ENCODE measurements around the gene USP20.

The USP20 gene

DNA sequence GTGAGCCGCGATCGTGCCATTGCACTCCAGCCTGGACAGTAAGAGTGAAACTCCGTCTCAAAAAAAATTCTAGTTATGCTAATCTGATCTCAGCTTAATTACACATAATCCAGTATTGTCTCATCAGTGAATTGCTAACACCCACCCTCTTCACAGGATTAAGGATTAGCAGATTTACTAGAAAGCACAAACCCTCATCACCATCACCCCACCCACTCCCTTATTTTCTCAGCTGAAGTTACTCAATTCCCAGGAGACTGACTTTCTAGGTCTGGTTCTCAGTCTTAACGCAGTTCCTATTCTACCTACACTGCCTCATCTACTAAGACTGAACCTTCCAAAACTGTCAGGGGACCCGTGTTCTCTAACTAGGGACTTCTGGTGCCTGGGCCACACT lies 23.3 kb upstream of the USP20 start:
- Histone ChIP-seq H3K9me3 (ENCODE audit: control insufficient read depth, insufficient read depth, low read depth, low read length) (no peaks in the 10 kb centered on the region), H3K4me3 (ENCODE audit: low read depth, low read length) (no peak overlapping the region), H3K36me3 (ENCODE audit: control insufficient read depth in 2 of 2, insufficient read depth in 1 of 2, low read length in 2 of 2) (peaks cover 9 to 90% of the 10 kb centered on the region in 2 experiments; a peak in 2 of 3 replicates), H3K27ac (ENCODE audit: extremely low read depth, low read depth, low read length) (no peak overlapping the region), H3K4me1 (ENCODE audit: control insufficient read depth, insufficient read depth, low read length) (no peaks in the 10 kb centered on the region)
- ChIA-PET POLR2A (interaction anchor here (0.5 to 3.0 kb wide), 5 partner anchors 8 to 606 kb away, joined by 3 to 12 read pairs (median 6); partner anchors contain the start of genes C9orf78, TOR1A and USP20), CTCF (interaction anchor here (0.6 to 1.4 kb wide), 4 partner anchors 21 to 1115 kb away, joined by 3 to 4 read pairs (median 3); no protein-coding TSS in a partner anchor)
- TF ChIP-seq ZSCAN23 (tag by site-specific recombination; IDR thresholded peaks at IDR 0.05), result no peak
- peak; percentile 38 for TF ChIP-seq ZFHX2 (tag by site-specific recombination; conservative IDR thresholded peaks at IDR 0.05)
- no peak for TF ChIP-seq ZSCAN16 (tag by site-specific recombination; IDR thresholded peaks at IDR 0.05)
- no peak for TF ChIP-seq ZNF175 (tag by site-specific recombination; IDR thresholded peaks at IDR 0.05)
- no peak for TF ChIP-seq ZNF792 (tag by site-specific recombination; IDR thresholded peaks at IDR 0.05)
- 0 out of 2 replicates have a peak, but pooled peaks have one; percentile 16 for TF ChIP-seq ZNF600 (tag by site-specific recombination; IDR thresholded peaks at IDR 0.05)
- TF ChIP-seq, protein P1, sequence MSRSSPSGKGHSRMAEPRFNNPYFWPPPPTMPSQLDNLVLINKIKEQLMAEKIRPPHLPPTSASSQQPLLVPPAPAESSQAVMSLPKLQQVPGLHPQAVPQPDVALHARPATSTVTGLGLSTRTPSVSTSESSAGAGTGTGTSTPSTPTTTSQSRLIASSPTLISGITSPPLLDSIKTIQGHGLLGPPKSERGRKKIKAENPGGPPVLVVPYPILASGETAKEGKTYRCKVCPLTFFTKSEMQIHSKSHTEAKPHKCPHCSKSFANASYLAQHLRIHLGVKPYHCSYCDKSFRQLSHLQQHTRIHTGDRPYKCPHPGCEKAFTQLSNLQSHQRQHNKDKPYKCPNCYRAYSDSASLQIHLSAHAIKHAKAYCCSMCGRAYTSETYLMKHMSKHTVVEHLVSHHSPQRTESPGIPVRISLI (tag by site-specific recombination; IDR thresholded peaks at IDR 0.05), result no peak
- no peak for TF ChIP-seq ZBTB17 (tag by site-specific recombination; IDR thresholded peaks at IDR 0.05)
- TF ChIP-seq ZNF624 (tag by site-specific recombination; IDR thresholded peaks at IDR 0.05), result no peak
- no peak for TF ChIP-seq ZBTB1 (tag by site-specific recombination; IDR thresholded peaks at IDR 0.05)
- no peak for TF ChIP-seq ZNF621 (tag by site-specific recombination; IDR thresholded peaks at IDR 0.05)
- no peak for TF ChIP-seq ZNF561 (tag by site-specific recombination; IDR thresholded peaks at IDR 0.05; ENCODE audit: borderline replicate concordance)
- TF ChIP-seq, protein P2, sequence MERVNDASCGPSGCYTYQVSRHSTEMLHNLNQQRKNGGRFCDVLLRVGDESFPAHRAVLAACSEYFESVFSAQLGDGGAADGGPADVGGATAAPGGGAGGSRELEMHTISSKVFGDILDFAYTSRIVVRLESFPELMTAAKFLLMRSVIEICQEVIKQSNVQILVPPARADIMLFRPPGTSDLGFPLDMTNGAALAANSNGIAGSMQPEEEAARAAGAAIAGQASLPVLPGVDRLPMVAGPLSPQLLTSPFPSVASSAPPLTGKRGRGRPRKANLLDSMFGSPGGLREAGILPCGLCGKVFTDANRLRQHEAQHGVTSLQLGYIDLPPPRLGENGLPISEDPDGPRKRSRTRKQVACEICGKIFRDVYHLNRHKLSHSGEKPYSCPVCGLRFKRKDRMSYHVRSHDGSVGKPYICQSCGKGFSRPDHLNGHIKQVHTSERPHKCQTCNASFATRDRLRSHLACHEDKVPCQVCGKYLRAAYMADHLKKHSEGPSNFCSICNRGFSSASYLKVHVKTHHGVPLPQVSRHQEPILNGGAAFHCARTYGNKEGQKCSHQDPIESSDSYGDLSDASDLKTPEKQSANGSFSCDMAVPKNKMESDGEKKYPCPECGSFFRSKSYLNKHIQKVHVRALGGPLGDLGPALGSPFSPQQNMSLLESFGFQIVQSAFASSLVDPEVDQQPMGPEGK (tag by site-specific recombination; IDR thresholded peaks at IDR 0.05), result no peak
- TF ChIP-seq, protein P3, sequence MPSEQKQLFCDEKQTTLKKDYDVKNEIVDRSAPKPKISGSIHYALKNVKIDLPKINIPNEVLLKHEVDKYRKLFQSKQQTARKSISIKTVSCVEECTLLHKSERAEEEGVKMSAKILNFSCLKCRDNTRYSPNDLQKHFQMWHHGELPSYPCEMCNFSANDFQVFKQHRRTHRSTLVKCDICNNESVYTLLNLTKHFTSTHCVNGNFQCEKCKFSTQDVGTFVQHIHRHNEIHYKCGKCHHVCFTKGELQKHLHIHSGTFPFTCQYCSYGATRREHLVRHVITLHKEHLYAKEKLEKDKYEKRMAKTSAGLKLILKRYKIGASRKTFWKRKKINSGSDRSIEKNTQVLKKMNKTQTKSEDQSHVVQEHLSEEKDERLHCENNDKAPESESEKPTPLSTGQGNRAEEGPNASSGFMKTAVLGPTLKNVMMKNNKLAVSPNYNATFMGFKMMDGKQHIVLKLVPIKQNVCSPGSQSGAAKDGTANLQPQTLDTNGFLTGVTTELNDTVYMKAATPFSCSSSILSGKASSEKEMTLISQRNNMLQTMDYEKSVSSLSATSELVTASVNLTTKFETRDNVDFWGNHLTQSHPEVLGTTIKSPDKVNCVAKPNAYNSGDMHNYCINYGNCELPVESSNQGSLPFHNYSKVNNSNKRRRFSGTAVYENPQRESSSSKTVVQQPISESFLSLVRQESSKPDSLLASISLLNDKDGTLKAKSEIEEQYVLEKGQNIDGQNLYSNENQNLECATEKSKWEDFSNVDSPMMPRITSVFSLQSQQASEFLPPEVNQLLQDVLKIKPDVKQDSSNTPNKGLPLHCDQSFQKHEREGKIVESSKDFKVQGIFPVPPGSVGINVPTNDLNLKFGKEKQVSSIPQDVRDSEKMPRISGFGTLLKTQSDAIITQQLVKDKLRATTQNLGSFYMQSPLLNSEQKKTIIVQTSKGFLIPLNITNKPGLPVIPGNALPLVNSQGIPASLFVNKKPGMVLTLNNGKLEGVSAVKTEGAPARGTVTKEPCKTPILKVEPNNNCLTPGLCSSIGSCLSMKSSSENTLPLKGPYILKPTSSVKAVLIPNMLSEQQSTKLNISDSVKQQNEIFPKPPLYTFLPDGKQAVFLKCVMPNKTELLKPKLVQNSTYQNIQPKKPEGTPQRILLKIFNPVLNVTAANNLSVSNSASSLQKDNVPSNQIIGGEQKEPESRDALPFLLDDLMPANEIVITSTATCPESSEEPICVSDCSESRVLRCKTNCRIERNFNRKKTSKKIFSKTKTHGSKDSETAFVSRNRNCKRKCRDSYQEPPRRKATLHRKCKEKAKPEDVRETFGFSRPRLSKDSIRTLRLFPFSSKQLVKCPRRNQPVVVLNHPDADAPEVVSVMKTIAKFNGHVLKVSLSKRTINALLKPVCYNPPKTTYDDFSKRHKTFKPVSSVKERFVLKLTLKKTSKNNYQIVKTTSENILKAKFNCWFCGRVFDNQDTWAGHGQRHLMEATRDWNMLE (tag by site-specific recombination; conservative IDR thresholded peaks at IDR 0.05; ENCODE audit: low read depth), result no peak
- no peak for TF ChIP-seq ZNF112 (tag by site-specific recombination; IDR thresholded peaks at IDR 0.05)
- TF ChIP-seq HOXC10 (CRISPR knock-in tag; IDR thresholded peaks at IDR 0.05), result no peak
- TF ChIP-seq, protein P4, sequence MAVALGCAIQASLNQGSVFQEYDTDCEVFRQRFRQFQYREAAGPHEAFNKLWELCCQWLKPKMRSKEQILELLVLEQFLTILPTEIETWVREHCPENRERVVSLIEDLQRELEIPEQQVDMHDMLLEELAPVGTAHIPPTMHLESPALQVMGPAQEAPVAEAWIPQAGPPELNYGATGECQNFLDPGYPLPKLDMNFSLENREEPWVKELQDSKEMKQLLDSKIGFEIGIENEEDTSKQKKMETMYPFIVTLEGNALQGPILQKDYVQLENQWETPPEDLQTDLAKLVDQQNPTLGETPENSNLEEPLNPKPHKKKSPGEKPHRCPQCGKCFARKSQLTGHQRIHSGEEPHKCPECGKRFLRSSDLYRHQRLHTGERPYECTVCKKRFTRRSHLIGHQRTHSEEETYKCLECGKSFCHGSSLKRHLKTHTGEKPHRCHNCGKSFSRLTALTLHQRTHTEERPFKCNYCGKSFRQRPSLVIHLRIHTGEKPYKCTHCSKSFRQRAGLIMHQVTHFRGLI (tag by site-specific recombination; IDR thresholded peaks at IDR 0.05), result no peak
- TF ChIP-seq, protein P5, sequence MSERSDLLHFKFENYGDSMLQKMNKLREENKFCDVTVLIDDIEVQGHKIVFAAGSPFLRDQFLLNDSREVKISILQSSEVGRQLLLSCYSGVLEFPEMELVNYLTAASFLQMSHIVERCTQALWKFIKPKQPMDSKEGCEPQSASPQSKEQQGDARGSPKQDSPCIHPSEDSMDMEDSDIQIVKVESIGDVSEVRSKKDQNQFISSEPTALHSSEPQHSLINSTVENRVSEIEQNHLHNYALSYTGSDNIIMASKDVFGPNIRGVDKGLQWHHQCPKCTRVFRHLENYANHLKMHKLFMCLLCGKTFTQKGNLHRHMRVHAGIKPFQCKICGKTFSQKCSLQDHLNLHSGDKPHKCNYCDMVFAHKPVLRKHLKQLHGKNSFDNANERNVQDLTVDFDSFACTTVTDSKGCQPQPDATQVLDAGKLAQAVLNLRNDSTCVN (tag by site-specific recombination; optimal IDR thresholded peaks at IDR 0.05), result no peak
- peak; percentile 40 for TF ChIP-seq EGR2 (tag by site-specific recombination; IDR thresholded peaks at IDR 0.05; ENCODE audit: low read depth)
- TF ChIP-seq, protein P6, sequence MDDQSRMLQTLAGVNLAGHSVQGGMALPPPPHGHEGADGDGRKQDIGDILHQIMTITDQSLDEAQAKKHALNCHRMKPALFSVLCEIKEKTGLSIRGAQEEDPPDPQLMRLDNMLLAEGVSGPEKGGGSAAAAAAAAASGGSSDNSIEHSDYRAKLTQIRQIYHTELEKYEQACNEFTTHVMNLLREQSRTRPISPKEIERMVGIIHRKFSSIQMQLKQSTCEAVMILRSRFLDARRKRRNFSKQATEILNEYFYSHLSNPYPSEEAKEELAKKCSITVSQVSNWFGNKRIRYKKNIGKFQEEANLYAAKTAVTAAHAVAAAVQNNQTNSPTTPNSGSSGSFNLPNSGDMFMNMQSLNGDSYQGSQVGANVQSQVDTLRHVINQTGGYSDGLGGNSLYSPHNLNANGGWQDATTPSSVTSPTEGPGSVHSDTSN (CRISPR knock-in tag; IDR thresholded peaks at IDR 0.05), result no peak
- TF ChIP-seq WT1 (tag by site-specific recombination; IDR thresholded peaks at IDR 0.05), result no peak
- no peak for TF ChIP-seq ZNF2 (tag by site-specific recombination; IDR thresholded peaks at IDR 0.05)
- TF ChIP-seq, protein P7, sequence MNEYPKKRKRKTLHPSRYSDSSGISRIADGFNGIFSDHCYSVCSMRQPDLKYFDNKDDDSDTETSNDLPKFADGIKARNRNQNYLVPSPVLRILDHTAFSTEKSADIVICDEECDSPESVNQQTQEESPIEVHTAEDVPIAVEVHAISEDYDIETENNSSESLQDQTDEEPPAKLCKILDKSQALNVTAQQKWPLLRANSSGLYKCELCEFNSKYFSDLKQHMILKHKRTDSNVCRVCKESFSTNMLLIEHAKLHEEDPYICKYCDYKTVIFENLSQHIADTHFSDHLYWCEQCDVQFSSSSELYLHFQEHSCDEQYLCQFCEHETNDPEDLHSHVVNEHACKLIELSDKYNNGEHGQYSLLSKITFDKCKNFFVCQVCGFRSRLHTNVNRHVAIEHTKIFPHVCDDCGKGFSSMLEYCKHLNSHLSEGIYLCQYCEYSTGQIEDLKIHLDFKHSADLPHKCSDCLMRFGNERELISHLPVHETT (tag by site-specific recombination; IDR thresholded peaks at IDR 0.05), result no peak
- TF ChIP-seq ZNF558 (tag by site-specific recombination; IDR thresholded peaks at IDR 0.05), result no peak
- TF ChIP-seq ZBTB48 (tag by site-specific recombination; IDR thresholded peaks at IDR 0.05), result no peak
- no peak for TF ChIP-seq ZNF843 (tag by site-specific recombination; IDR thresholded peaks at IDR 0.05)

Data from HEK293 (cell line).